Fibroblast of lung (primary cell): ENCODE results near the gene PLEKHM2. TPM values are rescaled to one million over a fixed set of nuclear protein-coding genes. Genes with fewer than 3 reads are reported as not detected.

ENCODE experiments used
- DNase-seq, 2 donors: peaks; one replicate each; pipeline versions ENCODE4 v3.0.0 to v3.0.0-alpha.2; 2010; ENCODE audit warnings: low read depth in 2 of 2
- H2AFZ ChIP-seq: 2 replicates; pipeline ENCODE4 v1.5.1; 2012; ENCODE audit warnings: low read length, control low read depth, inconsistent platforms
- H3K27ac ChIP-seq: 2 replicates; pipeline ENCODE4 v1.5.1; 2011; ENCODE audit warnings: low read length, control low read depth; ENCODE audit not compliant: insufficient read depth
- H3K27me3 ChIP-seq: 2 replicates; pipeline ENCODE4 v1.5.1; 2011; ENCODE audit warnings: mild to moderate bottlenecking, low read length; ENCODE audit not compliant: control insufficient read depth, insufficient read depth
- H3K36me3 ChIP-seq: 2 replicates; pipeline ENCODE4 v1.5.1; 2011; ENCODE audit warnings: low read length; ENCODE audit not compliant: control insufficient read depth, insufficient read depth
- H3K4me1 ChIP-seq: 2 replicates; pipeline ENCODE4 v1.5.1; 2011; ENCODE audit warnings: low read length; ENCODE audit not compliant: control insufficient read depth, insufficient read depth; ENCODE audit errors: extremely low read depth
- H3K4me2 ChIP-seq: 2 replicates; pipeline ENCODE4 v1.5.1; 2011; ENCODE audit warnings: low read length, control low read depth; ENCODE audit not compliant: insufficient read depth; ENCODE audit errors: extremely low read depth
- H3K4me3 ChIP-seq, 4 experiments: fragments of 200-600 bp in 1 of 4; sonication (generic) in 1 of 4; replicated peaks in 1 of 4; 2 replicates each; pipeline ENCODE4 v1.5.1; 2011 to 2016; ENCODE audit warnings: low read length in 4 of 4, low read depth in 3 of 4, mild to moderate bottlenecking in 3 of 4, control low read depth in 2 of 4, inconsistent platforms in 1 of 4, mixed read lengths in 1 of 4; ENCODE audit not compliant: insufficient read depth in 1 of 4; ENCODE audit errors: control extremely low read depth in 1 of 4
- H3K79me2 ChIP-seq: 2 replicates; pipeline ENCODE4 v1.5.1; 2012; ENCODE audit warnings: mild to moderate bottlenecking, low read length, inconsistent platforms; ENCODE audit not compliant: control insufficient read depth, insufficient read depth
- H3K9ac ChIP-seq: 2 replicates; pipeline ENCODE4 v1.5.1; 2011; ENCODE audit warnings: mild to moderate bottlenecking, low read length, control low read depth; ENCODE audit not compliant: insufficient read depth
- H3K9me3 ChIP-seq: 2 replicates; pipeline ENCODE4 v1.5.1; 2012; ENCODE audit warnings: low read depth, low read length; ENCODE audit not compliant: control insufficient read depth, insufficient read depth
- H4K20me1 ChIP-seq: 2 replicates; pipeline ENCODE4 v1.5.1; 2011; ENCODE audit warnings: low read length; ENCODE audit not compliant: control insufficient read depth, insufficient read depth; ENCODE audit errors: extremely low read depth
- CTCF ChIP-seq, 2 donors: IDR thresholded peaks in 1 of 2; conservative IDR thresholded peaks in 1 of 2; 1 replicate in 1 of 2; 2 replicates in 1 of 2; pipeline ENCODE4 v1.5.1; 2011 to 2012; ENCODE audit warnings: low read length in 2 of 2, control low read depth in 1 of 2, inconsistent platforms in 1 of 2, low read depth in 1 of 2, mild to moderate bottlenecking in 1 of 2
- EZH2 ChIP-seq: IDR thresholded peaks from 2 replicates; pipeline ENCODE4 v1.5.1; 2012; ENCODE audit warnings: low read length, control low read depth, mild to moderate bottlenecking; ENCODE audit errors: missing control alignments
- polyA plus RNA-seq, 2 donors: library from polyadenylated mRNA; depleted of rRNA in 1 of 2; stranded (reverse) in 1 of 2; unstranded in 1 of 2; fragments of >200 nt; gene quantifications; 2 replicates each; pipeline ENCODE4 v1.2.1, GENCODE V29; 2011 to 2012; ENCODE audit warnings: missing spikeins in 1 of 2
- total RNA-seq: library from RNA; depleted of rRNA; stranded (reverse); fragments of >200 nt; gene quantifications from 2 replicates; pipeline ENCODE4 v1.2.1, GENCODE V29; 2014

Gene PLEKHM2
- total and polyA plus RNA-seq, 2 donors (not counting 1 experiment from before 2014, with no cell fraction given): 27.3 to 94.6 TPM

GRCh38 chr1:15685820-15686219, 1.7 kb downstream of the PLEKHM2 start:
- Histone ChIP-seq H3K36me3 (peaks cover 2% of the 10 kb centered on the region), H2AFZ (no peak overlapping the region), H3K79me2 (peaks cover 60% of the 10 kb centered on the region), H3K9ac (no peak overlapping the region), H4K20me1 (no peaks in the 10 kb centered on the region), H3K4me2 (peak overlapping the region; percentile 68), H3K27me3 (no peaks in the 10 kb centered on the region), H3K27ac (no peak overlapping the region), H3K4me3 (peak overlapping the region; percentile 82 to 96 (median 94)), H3K9me3 (no peaks in the 10 kb centered on the region), H3K4me1 (peaks cover 9% of the 10 kb centered on the region)
- no peak for TF ChIP-seq CTCF (conservative IDR thresholded peaks at IDR 0.05 in 1 of 2, IDR thresholded peaks at IDR 0.05 in 1 of 2; ENCODE audit: low read depth in 1 of 2, low read length in 2 of 2)
- TF ChIP-seq EZH2: no peak
- DNase-seq: peak in 1 of 2 donors; percentile 20

- H3K4me1 ChIP-seq: peaks cover 8% of the 10 kb centered on the region
These were observed 3.3 kb downstream of the PLEKHM2 start for GRCh38 chr1:15687446-15687845.

GRCh38 chr1:15690317-15690716, 6.2 kb downstream of the PLEKHM2 start:
- Histone ChIP-seq H3K27me3 (no peaks in the 10 kb centered on the region), H2AFZ (no peak overlapping the region), H3K27ac (no peak overlapping the region), H3K4me1 (peaks cover 8% of the 10 kb centered on the region), H3K4me3 (no peak overlapping the region), H3K4me2 (no peak overlapping the region), H3K9ac (no peak overlapping the region), H3K79me2 (peaks cover 82% of the 10 kb centered on the region), H4K20me1 (no peaks in the 10 kb centered on the region), H3K36me3 (peaks cover 2% of the 10 kb centered on the region), H3K9me3 (no peaks in the 10 kb centered on the region)
- no peak for DNase-seq
- no peak for TF ChIP-seq CTCF (conservative IDR thresholded peaks at IDR 0.05 in 1 of 2, IDR thresholded peaks at IDR 0.05 in 1 of 2; ENCODE audit: low read depth in 1 of 2, low read length in 2 of 2)
- no peak for TF ChIP-seq EZH2

More at GRCh38 chr1:15687446-15687845, 3.3 kb downstream of the PLEKHM2 start:
- Histone ChIP-seq H3K4me3 (no peak overlapping the region), H3K4me2 (no peak overlapping the region), H3K9me3 (no peaks in the 10 kb centered on the region), H3K9ac (no peak overlapping the region), H3K27me3 (no peaks in the 10 kb centered on the region), H2AFZ (no peak overlapping the region), H4K20me1 (no peaks in the 10 kb centered on the region), H3K27ac (no peak overlapping the region), H3K79me2 (peaks cover 73% of the 10 kb centered on the region), H3K36me3 (peaks cover 2% of the 10 kb centered on the region)
- TF ChIP-seq EZH2 (no peak), CTCF (conservative IDR thresholded peaks at IDR 0.05 in 1 of 2, IDR thresholded peaks at IDR 0.05 in 1 of 2; ENCODE audit: low read depth in 1 of 2, low read length in 2 of 2) (no peak)
- DNase-seq: no peak
